GM21390 (cell line): ENCODE measurements around the gene FXYD2.

Source experiments
- ATAC-seq: cut with Tn5 transposase; IDR thresholded peaks from one replicate; pipeline ENCODE4 v1.9.1; 2021; ENCODE audit not compliant: unreplicated experiment

FXYD2 gene

GRCh38 chr11:117859061-117859460 is 34.5 kb upstream of the FXYD2 start:
- no peak for ATAC-seq

GRCh38 chr11:117857734-117858414 is 33.3 kb upstream of the FXYD2 start:
- ATAC-seq: no peak

- no peak for ATAC-seq
Measured at GRCh38 chr11:117855912-117856651, 31.5 kb upstream of the FXYD2 start.

GRCh38 chr11:117855186-117855845 is 30.8 kb upstream of the FXYD2 start:
- no peak for ATAC-seq

- no peak for ATAC-seq
Measured at GRCh38 chr11:117852309-117852708, 27.8 kb upstream of the FXYD2 start.

DNA sequence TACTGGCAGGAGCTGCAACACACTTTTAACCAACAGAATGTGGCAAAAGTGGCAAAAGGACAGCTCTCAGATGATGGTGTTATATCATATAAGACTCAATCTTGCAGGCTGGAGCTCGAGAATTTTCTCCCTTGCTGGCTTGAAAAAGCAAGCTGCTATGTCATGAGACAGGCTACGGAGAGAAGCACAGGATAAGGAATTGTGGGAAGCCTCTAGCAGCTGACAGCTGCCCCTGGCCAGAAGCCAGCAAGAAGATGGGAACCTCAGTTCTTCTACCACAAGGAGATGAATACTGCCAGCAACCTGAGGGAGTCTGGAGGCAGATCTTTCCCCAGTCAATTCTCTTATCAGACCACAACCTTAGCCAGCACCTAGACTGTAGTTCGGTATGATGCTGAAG is 27.3 kb upstream of the FXYD2 start:
- no peak for ATAC-seq

GRCh38 chr11:117851106-117851505 is 26.6 kb upstream of the FXYD2 start:
- ATAC-seq: no peak

GRCh38 chr11:117849781-117850414 is 25.4 kb upstream of the FXYD2 start:
- ATAC-seq: no peak

GRCh38 chr11:117843666-117844484 is 19.3 kb upstream of the FXYD2 start:
- no peak for ATAC-seq

- no peak for ATAC-seq
Measured at GRCh38 chr11:117842131-117842941, 17.8 kb upstream of the FXYD2 start.

GRCh38 chr11:117841551-117842031 is 17.0 kb upstream of the FXYD2 start:
- ATAC-seq: no peak

- ATAC-seq: no peak
Measured at GRCh38 chr11:117840881-117841550, 16.5 kb upstream of the FXYD2 start.

- ATAC-seq: no peak
Measured at GRCh38 chr11:117839936-117840813, 15.6 kb upstream of the FXYD2 start.

DNA sequence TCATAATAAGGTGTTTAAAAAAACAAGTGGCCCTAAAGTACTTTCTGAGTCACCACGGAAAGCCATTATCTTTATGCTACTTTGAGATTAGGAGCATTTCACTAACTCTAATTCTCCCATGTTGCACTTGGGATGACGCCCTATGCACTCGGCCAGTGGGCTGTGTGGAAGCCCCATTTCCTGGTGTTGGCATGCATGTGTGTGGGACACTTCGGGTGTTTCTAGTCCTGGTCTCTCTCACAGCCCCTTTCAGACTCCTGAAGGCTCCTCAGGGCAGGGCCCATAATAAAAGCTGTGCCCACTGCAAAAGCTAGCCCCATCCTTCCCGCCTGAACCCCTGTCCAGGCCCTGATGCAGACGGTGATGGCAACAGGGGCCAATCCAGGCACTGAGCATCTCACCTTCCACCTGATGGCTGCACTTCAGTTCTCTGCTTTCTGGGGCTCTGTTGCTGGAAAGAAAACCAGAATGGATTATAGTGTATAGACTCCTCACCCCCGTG is 14.9 kb upstream of the FXYD2 start:
- no peak for ATAC-seq

DNA sequence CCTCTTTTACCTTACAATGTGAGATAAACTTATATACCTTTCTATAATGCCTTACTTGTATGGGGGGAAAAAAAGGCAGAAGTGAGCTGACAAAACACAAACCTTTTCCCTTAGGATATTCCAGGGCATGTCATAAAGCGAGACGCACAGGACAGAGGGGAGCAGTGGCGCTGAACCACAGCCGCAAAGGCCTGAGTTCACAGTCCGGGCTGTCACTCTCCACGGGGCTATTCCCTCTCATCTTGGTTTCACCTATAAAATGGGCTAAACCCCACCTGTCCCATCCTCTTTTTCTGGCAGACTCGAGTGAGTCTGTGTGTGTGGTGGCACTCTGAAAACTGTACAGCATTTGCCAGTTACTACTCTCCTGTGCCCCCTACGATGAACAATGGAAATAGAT is 14.4 kb upstream of the FXYD2 start:
- ATAC-seq: no peak

DNA sequence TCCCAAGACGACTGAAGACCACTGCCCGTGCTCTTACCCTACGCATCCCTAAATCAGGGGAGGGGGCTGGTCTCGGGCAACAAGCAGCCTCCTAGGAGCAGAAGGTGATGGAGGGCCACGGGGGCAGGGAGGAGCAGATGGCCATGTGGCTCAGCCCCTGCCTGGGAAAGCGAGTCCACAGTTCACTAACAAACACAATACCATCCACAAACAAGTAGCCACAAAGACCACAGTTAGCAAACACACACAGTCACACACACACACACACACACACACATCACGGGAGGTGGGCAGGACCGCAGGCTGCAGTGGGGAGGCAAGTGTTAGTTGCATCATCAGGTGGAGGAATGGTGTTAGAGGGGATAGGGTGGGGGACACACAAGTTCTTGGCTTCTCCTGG is 13.2 kb upstream of the FXYD2 start:
- no peak for ATAC-seq

DNA sequence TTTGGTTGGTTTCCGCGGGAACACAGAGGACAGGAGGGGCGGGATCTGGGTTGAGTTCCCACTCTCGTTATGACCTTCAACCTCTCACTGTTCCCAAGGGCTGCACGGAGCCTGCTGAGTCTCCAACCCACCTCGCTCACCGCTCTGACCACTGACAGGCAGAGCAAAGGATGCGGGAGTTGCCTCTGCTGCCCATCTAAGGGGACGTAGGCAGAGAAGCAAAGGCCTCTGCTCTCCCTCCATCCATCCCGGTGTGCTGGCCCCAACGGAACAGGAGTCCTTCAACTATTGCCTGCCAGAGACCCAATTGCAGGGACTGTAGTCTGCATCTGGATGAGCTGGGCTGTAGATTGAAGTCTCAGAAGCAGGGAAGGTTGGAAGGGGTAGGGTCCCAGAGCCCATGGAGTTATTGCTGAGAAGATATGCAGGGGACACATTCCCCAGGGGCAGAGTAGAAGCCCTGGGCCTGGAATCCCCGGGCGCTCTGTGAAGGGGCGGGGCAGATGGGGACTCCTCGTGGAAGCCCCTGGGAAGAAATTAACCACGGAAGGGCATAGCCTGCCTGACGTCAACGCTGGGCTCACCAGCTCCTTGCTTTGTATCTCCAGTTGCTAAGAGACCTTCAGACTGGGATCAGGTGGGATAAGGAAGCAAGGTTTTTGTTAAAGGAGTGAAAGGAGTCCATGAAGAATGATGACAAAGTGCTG is 12.7 kb upstream of the FXYD2 start:
- ATAC-seq: no peak
